Fibroblast of lung (primary cell): ENCODE results near the gene LYPD5. TPM values are rescaled to one million over a fixed set of nuclear protein-coding genes. Genes with fewer than 3 reads are reported as not detected.

Experiments
- DNase-seq, 2 donors: peaks; one replicate each; pipeline versions ENCODE4 v3.0.0 to v3.0.0-alpha.2; 2010; ENCODE audit warnings: low read depth in 2 of 2
- H2AFZ ChIP-seq: 2 replicates; pipeline ENCODE4 v1.5.1; 2012; ENCODE audit warnings: low read length, control low read depth, inconsistent platforms
- H3K27ac ChIP-seq: 2 replicates; pipeline ENCODE4 v1.5.1; 2011; ENCODE audit warnings: low read length, control low read depth; ENCODE audit not compliant: insufficient read depth
- H3K27me3 ChIP-seq: 2 replicates; pipeline ENCODE4 v1.5.1; 2011; ENCODE audit warnings: mild to moderate bottlenecking, low read length; ENCODE audit not compliant: control insufficient read depth, insufficient read depth
- H3K36me3 ChIP-seq: 2 replicates; pipeline ENCODE4 v1.5.1; 2011; ENCODE audit warnings: low read length; ENCODE audit not compliant: control insufficient read depth, insufficient read depth
- H3K4me1 ChIP-seq: 2 replicates; pipeline ENCODE4 v1.5.1; 2011; ENCODE audit warnings: low read length; ENCODE audit not compliant: control insufficient read depth, insufficient read depth; ENCODE audit errors: extremely low read depth
- H3K4me2 ChIP-seq: 2 replicates; pipeline ENCODE4 v1.5.1; 2011; ENCODE audit warnings: low read length, control low read depth; ENCODE audit not compliant: insufficient read depth; ENCODE audit errors: extremely low read depth
- H3K4me3 ChIP-seq, 4 experiments: fragments of 200-600 bp in 1 of 4; sonication (generic) in 1 of 4; replicated peaks in 1 of 4; 2 replicates each; pipeline ENCODE4 v1.5.1; 2011 to 2016; ENCODE audit warnings: low read length in 4 of 4, low read depth in 3 of 4, mild to moderate bottlenecking in 3 of 4, control low read depth in 2 of 4, inconsistent platforms in 1 of 4, mixed read lengths in 1 of 4; ENCODE audit not compliant: insufficient read depth in 1 of 4; ENCODE audit errors: control extremely low read depth in 1 of 4
- H3K79me2 ChIP-seq: 2 replicates; pipeline ENCODE4 v1.5.1; 2012; ENCODE audit warnings: mild to moderate bottlenecking, low read length, inconsistent platforms; ENCODE audit not compliant: control insufficient read depth, insufficient read depth
- H3K9ac ChIP-seq: 2 replicates; pipeline ENCODE4 v1.5.1; 2011; ENCODE audit warnings: mild to moderate bottlenecking, low read length, control low read depth; ENCODE audit not compliant: insufficient read depth
- H3K9me3 ChIP-seq: 2 replicates; pipeline ENCODE4 v1.5.1; 2012; ENCODE audit warnings: low read depth, low read length; ENCODE audit not compliant: control insufficient read depth, insufficient read depth
- H4K20me1 ChIP-seq: 2 replicates; pipeline ENCODE4 v1.5.1; 2011; ENCODE audit warnings: low read length; ENCODE audit not compliant: control insufficient read depth, insufficient read depth; ENCODE audit errors: extremely low read depth
- EZH2 ChIP-seq: IDR thresholded peaks from 2 replicates; pipeline ENCODE4 v1.5.1; 2012; ENCODE audit warnings: low read length, control low read depth, mild to moderate bottlenecking; ENCODE audit errors: missing control alignments
- polyA plus RNA-seq, 2 donors: library from polyadenylated mRNA; depleted of rRNA in 1 of 2; stranded (reverse) in 1 of 2; unstranded in 1 of 2; fragments of >200 nt; gene quantifications; 2 replicates each; pipeline ENCODE4 v1.2.1, GENCODE V29; 2011 to 2012; ENCODE audit warnings: missing spikeins in 1 of 2
- total RNA-seq: library from RNA; depleted of rRNA; stranded (reverse); fragments of >200 nt; gene quantifications from 2 replicates; pipeline ENCODE4 v1.2.1, GENCODE V29; 2014
- TF ChIP-seq, protein P1 (sequence below), 2 donors: IDR thresholded peaks in 1 of 2; conservative IDR thresholded peaks in 1 of 2; 1 replicate in 1 of 2; 2 replicates in 1 of 2; pipeline ENCODE4 v1.5.1; 2011 to 2012; ENCODE audit warnings: low read length in 2 of 2, control low read depth in 1 of 2, inconsistent platforms in 1 of 2, low read depth in 1 of 2, mild to moderate bottlenecking in 1 of 2

LYPD5 gene
- total and polyA plus RNA-seq, 2 donors (not counting 1 experiment from before 2014, with no cell fraction given): 0.37 to 0.50 TPM

- Histone ChIP-seq H3K4me2 (peak overlapping the region; percentile 68), H4K20me1 (no peaks in the 10 kb centered on the region), H3K79me2 (no peaks in the 10 kb centered on the region)
Measured at GRCh38 chr19:43774103-43774939, 27.9 kb downstream of the LYPD5 start.

DNA sequence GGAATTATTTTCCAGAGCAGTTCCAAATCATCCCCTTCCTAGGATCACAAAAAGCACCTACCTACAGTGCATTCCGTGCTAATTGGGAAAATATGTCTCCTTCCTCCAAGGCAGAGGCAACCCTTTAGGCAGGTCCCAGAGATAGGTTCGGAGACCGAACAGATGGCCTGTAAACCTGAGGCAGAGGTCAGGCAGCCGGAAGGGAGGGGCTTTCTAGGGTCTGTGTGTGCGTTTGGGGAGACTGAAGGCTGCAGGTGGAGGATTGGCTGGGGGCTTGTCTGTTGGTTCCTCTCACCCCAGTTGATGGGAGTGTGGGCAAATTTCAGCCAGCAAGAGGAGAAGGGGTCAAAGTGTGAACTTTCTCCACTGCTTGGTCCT, 28.5 kb downstream of the LYPD5 start:
- Histone ChIP-seq H4K20me1 (no peaks in the 10 kb centered on the region), H3K9me3 (no peaks in the 10 kb centered on the region), H3K36me3 (no peaks in the 10 kb centered on the region), H3K27ac (no peak overlapping the region), H3K79me2 (no peaks in the 10 kb centered on the region), H3K4me3 (no peak overlapping the region), H2AFZ (no peak overlapping the region), H3K9ac (no peak overlapping the region), H3K27me3 (peaks cover 2% of the 10 kb centered on the region), H3K4me2 (no peak overlapping the region), H3K4me1 (peaks cover 4% of the 10 kb centered on the region)
- no peak for DNase-seq
- TF ChIP-seq, protein P1, sequence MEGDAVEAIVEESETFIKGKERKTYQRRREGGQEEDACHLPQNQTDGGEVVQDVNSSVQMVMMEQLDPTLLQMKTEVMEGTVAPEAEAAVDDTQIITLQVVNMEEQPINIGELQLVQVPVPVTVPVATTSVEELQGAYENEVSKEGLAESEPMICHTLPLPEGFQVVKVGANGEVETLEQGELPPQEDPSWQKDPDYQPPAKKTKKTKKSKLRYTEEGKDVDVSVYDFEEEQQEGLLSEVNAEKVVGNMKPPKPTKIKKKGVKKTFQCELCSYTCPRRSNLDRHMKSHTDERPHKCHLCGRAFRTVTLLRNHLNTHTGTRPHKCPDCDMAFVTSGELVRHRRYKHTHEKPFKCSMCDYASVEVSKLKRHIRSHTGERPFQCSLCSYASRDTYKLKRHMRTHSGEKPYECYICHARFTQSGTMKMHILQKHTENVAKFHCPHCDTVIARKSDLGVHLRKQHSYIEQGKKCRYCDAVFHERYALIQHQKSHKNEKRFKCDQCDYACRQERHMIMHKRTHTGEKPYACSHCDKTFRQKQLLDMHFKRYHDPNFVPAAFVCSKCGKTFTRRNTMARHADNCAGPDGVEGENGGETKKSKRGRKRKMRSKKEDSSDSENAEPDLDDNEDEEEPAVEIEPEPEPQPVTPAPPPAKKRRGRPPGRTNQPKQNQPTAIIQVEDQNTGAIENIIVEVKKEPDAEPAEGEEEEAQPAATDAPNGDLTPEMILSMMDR (conservative IDR thresholded peaks at IDR 0.05 in 1 of 2, IDR thresholded peaks at IDR 0.05 in 1 of 2; ENCODE audit: low read depth in 1 of 2, low read length in 2 of 2): no peak
- TF ChIP-seq EZH2: no peak

More at GRCh38 chr19:43774103-43774939, 27.9 kb downstream of the LYPD5 start:
- no peak for TF ChIP-seq EZH2
- TF ChIP-seq, protein P1 (conservative IDR thresholded peaks at IDR 0.05 in 1 of 2, IDR thresholded peaks at IDR 0.05 in 1 of 2; ENCODE audit: low read depth in 1 of 2, low read length in 2 of 2): peak; percentile 41 to 61
- Histone ChIP-seq H3K36me3 (no peaks in the 10 kb centered on the region), H3K4me3 (peak overlapping the region in 2 of 4 experiments; percentile 27 to 30), H3K4me1 (peaks cover 4% of the 10 kb centered on the region), H3K9me3 (no peaks in the 10 kb centered on the region), H2AFZ (peak overlapping the region; percentile 36), H3K27ac (no peak overlapping the region), H3K9ac (no peak overlapping the region), H3K27me3 (peaks cover 2% of the 10 kb centered on the region)
- peak; percentile 53 to 72 for DNase-seq

DNA sequence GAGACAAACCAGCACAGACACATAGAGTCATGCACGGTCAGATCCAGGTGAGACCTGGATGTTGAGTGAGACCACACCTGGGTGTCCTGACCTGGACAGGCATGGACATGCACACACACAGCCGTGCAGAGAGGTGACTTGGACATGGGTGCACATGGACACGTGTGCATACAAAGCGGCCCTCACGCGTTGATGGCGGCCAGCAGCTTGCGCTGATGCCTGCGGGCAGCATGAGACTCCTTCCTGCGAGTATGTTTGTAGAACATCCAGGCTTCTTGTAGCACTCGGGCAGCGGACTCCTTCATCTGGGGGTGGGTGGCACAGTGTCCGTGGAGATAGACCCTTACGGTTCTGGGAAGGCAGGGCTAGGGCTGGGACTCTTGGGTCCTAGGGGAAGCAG, 33.0 kb downstream of the LYPD5 start:
- no peak for TF ChIP-seq EZH2
- TF ChIP-seq, protein P1 (conservative IDR thresholded peaks at IDR 0.05 in 1 of 2, IDR thresholded peaks at IDR 0.05 in 1 of 2; ENCODE audit: low read depth in 1 of 2, low read length in 2 of 2): no peak
- Histone ChIP-seq H3K27me3 (peaks cover 2% of the 10 kb centered on the region), H3K4me1 (peaks cover 7% of the 10 kb centered on the region), H3K4me2 (no peak overlapping the region), H2AFZ (no peak overlapping the region), H4K20me1 (no peaks in the 10 kb centered on the region), H3K27ac (no peak overlapping the region), H3K4me3 (no peak overlapping the region), H3K36me3 (no peaks in the 10 kb centered on the region), H3K9ac (no peak overlapping the region), H3K79me2 (no peaks in the 10 kb centered on the region), H3K9me3 (no peaks in the 10 kb centered on the region)
- no peak for DNase-seq
